ENCODE results near the gene CLEC10A.
"Not testable (repeated sequence)": the region's sequence is repeated elsewhere in the genome, so short reads cannot be mapped to it uniquely, and the experiment has no call there.

CLEC10A gene

DNA sequence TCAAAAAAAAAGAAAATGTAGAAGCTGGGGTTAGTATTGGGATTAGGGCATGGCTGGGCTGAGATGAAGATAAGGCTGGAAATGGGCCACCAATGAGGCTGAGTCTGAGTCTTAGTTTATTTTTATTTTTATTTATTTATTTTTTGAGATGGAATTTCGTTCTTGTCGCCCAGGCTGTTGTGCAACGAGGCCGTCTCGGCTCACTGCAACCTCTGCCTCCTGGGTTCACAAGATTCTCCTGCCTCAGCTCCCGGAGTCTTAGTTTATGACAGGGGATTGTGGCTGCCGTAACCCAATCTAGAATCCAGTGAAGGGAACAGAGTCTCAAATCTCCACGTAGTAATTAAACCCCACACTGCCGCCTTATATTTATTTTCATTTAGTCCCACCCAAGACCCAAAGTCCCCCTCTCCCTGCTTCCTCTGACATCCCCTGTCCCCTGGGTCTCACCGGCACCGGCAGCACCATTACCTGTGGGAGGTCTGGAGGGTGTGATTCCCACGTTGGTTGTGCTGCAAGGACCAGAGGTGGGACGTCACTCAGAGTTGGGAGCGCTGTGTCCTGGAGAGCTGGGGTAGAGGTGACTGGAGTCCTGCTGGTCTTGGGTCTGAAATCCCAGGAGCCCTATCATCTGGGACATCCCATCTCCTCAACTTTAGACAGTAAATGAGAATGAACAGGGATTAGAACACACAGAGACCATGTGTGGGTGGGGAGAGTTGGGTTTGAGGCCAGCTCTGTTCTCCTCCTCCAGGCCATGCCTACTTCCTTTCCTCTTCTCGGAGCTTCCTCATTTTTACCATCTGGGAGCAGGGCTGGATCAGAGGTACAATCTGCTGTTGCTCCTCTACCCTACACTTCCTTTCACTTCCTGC lies at the start of gene CLEC10A:
Gene CLEC10A, minus strand, starts transcription at position 671 of the 875 bp plus-strand sequence. CDS start 1,439 bp downstream, outside the sequence.
- no peak for DNase-seq

DNA sequence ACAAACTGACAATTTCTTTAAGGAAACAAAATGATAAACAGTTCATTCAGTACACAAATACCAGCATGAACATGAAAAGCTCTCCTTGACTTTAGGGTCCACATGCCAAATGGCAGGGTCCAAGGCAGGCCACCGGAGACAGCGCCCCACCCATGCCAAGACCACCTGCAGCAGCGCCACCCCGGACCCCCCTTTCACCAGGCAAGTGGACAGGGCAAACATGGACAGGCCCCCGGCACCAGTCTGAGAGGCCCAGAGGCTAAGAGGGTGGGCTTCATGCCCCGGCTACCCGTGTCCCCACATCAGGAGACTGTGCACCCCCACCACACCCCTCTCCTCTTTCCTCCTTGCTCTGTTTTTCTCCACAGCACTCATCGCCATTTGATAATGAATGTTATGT lies 49.3 kb upstream of the CLEC10A start:
- no peak for DNase-seq

- DNase-seq, result no peak
Measured at GRCh38 chr17:7128160-7128559, 48.1 kb upstream of the CLEC10A start.

DNA sequence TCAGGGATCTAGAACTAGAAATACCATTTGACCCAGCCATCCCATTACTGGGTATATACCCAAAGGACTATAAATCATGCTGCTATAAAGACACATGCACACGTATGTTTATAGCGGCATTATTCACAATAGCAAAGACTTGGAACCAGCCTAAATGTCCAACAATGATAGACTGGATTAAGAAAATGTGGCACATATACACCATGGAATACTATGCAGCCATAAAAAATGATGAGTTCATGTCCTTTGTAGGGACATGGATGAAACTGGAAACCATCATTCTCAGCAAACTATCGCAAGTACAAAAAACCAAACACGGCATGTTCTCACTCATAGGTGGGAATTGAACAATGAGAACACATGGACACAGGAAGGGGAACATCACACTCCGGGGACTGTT lies 47.5 kb upstream of the CLEC10A start:
- DNase-seq, result not testable (repeated sequence)

DNA sequence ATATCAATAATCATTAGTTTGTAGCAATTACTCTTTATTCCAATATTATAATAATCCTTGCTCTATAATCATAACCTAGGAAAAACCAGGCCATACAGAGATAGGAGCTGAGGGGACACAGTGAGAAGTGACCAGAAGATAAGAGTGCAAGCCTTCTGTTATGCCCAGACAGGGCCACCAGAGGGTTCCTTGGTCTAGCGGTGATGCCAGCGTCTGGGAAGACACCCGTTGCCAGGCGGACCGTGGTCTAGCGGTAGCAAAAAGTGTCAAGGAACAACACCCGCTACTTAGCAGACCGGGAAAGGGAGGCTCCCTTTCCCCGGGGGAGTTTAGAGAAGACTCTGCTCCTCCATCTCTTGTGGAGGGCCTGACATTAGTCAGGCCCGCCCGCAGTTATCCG lies 46.3 kb upstream of the CLEC10A start:
- DNase-seq, result not testable (repeated sequence)

- DNase-seq, result no peak
Measured at GRCh38 chr17:7124923-7125322, 44.9 kb upstream of the CLEC10A start.

- no peak for DNase-seq
Measured at GRCh38 chr17:7123844-7124243, 43.8 kb upstream of the CLEC10A start.

- no peak for DNase-seq
Measured at GRCh38 chr17:7122381-7122780, 42.3 kb upstream of the CLEC10A start.

GRCh38 chr17:7120635-7121034 lies 40.6 kb upstream of the CLEC10A start:
- not testable (repeated sequence) for DNase-seq

DNA sequence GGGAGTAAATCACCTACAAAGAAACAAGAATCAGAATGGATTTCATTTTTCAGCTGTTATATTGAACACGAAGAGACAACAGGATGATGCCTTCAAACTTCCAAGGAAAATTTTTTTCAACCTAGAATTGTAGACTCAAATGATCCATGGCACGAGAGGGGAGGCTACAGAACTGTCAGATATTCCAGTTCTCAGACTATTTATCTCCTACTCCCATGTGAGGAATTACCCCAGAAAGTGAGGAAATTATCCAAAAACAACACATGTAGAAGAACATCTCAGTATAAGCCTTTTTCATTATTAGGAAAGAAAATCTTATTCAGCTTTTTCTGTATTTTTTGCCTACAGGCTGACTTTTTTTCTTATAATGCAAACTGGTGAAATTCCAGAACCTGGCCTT lies 40.1 kb upstream of the CLEC10A start:
- DNase-seq, result no peak

- no peak for DNase-seq
Measured at GRCh38 chr17:7119314-7119713, 39.3 kb upstream of the CLEC10A start.

DNA sequence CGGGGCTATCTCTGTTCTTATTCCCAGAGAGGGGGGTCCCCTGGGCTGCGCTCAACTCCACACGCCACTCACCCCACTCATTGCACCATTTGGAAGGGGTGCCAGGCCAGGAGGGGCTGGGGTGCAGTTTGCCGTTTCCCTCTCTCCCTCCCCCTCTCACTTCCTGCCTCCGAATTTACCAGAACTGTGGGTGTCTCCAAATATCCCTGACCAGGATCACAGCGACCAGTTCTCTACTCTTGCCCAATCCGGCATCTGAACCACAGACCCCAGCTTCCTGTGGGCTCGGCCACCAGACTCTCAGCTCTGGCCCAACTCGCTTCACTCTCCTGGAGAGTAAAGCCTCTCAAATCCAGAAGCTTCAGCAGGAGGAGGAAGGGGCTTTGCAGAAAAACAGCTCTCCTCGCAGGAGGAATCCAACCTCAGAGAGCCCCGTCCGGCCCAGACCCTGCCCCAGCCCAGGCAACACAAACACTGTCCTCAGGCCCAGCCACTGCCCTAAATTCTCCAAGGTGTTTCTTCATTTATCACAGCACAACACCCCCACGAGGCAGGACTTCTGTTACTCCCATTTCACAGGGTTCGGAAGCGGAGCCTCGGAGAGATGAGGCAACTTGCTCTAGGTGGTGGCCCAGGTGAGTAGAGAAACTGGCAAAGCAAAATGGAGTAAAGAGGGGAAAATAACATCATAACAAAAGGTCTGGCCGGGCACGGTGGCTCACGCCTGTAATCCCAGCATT lies 35.0 kb upstream of the CLEC10A start:
- no peak for DNase-seq

DNA sequence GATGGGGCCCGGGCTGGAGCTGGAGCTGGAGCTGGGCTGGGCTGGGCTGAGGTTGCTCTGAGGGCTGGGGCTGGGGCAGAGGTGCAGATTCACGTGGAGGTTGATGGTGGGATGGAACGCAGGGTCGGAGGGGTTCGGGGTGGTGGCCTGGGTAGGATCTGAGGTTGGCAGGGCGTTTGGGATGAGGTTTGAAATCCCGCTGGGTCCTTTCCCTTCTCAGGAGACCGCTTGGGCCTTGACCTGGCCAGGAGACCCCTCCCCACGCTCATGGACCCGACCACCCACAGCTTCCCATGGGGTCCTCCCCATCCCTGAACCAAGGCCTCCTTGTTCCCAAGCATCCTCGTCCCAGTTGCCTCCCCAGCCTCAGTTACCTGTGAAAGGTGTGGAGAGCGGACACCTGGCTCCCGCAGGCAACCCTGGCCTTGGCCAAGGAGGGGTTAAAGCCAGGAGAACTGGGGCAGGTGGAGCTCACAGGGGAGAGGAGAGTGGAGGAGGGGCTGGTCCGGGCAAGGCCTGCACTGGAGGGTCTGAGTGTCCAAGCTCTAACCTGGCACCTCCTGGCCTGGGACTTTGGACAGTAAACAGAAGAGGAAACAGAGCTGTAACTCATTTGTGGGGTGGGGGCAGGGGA lies 34.3 kb upstream of the CLEC10A start, which contains the start of gene ASGR2:
Gene ASGR2, minus strand, starts transcription at position 582 of the 634 bp plus-strand sequence. CDS start 582 bp downstream, outside the sequence.
- DNase-seq, result no peak

GRCh38 chr17:7113273-7114071 lies 33.4 kb upstream of the CLEC10A start:
- DNase-seq, result no peak

- DNase-seq, result no peak
Measured at GRCh38 chr17:7112510-7113108, 32.6 kb upstream of the CLEC10A start.

GRCh38 chr17:7111784-7112509 lies 31.9 kb upstream of the CLEC10A start:
- no peak for DNase-seq

DNA sequence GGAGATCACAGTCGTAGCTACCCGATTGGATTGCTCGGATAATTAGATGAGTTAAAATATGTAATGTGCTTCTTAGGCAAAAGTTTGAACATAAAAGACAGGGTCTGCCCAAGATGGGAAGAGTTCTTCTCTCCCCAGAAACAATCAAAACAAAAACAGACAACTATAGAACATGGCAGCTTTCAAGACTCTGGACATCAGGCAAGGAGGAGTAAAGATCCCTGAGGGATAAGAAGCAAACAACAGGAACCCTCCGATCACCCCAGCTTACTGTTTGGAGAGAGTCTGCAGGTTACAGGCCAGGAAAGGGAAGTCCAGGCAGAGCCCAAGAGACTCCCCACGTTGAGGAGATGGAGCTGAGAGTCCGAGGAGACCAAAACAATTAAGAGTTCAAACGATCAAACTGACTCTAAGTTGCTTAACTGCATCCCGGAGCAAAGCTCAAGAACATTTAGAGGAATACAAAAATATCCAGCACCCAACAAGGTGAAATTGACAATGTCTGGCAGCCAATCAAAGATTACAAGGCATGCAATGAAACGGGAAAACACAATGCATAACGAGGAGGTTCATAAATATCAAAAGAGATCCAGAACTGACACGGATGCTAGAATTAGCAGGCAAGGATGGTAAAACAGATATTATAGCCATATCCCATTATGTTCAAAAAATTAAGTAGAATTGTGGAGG lies 30.7 kb upstream of the CLEC10A start:
- DNase-seq, result no peak

- no peak for DNase-seq
Measured at GRCh38 chr17:7109461-7110322, 29.6 kb upstream of the CLEC10A start.

GRCh38 chr17:7108981-7109380 lies 28.9 kb upstream of the CLEC10A start:
- DNase-seq, result no peak

GRCh38 chr17:7108560-7108925 lies 28.5 kb upstream of the CLEC10A start:
- DNase-seq, result no peak
